Measurements from ENCODE around the gene NRXN3.

Gene NRXN3

GRCh38 chr14:79878785-79879184 lies 1708.6 kb downstream of the NRXN3 start:
- DNase-seq (ENCODE audit: low spot score): no peak
- TF ChIP-seq, protein P1, sequence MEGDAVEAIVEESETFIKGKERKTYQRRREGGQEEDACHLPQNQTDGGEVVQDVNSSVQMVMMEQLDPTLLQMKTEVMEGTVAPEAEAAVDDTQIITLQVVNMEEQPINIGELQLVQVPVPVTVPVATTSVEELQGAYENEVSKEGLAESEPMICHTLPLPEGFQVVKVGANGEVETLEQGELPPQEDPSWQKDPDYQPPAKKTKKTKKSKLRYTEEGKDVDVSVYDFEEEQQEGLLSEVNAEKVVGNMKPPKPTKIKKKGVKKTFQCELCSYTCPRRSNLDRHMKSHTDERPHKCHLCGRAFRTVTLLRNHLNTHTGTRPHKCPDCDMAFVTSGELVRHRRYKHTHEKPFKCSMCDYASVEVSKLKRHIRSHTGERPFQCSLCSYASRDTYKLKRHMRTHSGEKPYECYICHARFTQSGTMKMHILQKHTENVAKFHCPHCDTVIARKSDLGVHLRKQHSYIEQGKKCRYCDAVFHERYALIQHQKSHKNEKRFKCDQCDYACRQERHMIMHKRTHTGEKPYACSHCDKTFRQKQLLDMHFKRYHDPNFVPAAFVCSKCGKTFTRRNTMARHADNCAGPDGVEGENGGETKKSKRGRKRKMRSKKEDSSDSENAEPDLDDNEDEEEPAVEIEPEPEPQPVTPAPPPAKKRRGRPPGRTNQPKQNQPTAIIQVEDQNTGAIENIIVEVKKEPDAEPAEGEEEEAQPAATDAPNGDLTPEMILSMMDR (IDR thresholded peaks at IDR 0.05; ENCODE audit: extremely low read depth, missing control alignments): no peak

- DNase-seq (ENCODE audit: low spot score): no peak
- TF ChIP-seq, protein P1 (IDR thresholded peaks at IDR 0.05; ENCODE audit: extremely low read depth, missing control alignments): no peak
These were observed 1711.1 kb downstream of the NRXN3 start for GRCh38 chr14:79881299-79881698.

DNA sequence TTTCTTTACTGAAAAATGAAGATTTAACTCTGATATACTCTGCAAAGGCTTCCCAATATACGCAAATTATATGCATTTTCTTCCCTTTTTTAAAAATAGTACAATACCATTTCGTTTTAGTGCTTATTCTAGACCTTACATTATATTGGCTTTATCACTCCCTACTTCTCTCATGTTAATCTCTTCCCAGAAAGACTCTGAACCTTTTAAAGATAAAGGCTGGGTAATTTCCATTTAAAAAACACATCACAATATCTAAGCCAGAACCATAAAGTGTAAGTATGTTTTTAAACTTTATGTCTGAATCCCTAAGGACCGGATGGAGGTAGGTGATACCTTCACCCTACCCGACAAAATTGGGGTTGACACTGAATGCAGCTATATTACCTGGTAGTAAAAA lies 1720.4 kb downstream of the NRXN3 start:
- DNase-seq (ENCODE audit: low spot score): no peak
- TF ChIP-seq, protein P1 (IDR thresholded peaks at IDR 0.05; ENCODE audit: extremely low read depth, missing control alignments): no peak

DNA sequence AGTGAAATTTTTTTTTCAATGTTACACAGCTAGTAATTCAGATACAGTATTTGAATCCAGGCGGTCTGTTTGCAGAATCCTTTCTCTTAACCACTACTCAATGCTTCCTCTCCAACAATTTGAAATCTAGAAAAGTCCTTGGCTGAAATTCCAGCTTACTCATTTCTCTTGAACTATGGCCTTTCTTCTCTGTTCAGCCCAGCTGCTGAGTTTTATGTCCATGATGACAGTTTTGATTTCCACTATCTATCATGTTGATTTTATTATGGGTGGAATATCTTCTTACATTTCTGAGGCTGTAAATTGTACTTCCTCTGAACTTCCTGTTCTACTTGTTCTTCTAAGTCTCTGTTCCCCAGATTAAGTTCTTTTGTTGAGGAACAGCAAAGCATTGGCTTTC lies 1725.8 kb downstream of the NRXN3 start:
- TF ChIP-seq, protein P1 (IDR thresholded peaks at IDR 0.05; ENCODE audit: extremely low read depth, missing control alignments): no peak
- DNase-seq (ENCODE audit: low spot score): no peak

GRCh38 chr14:79899610-79900009 lies 1729.4 kb downstream of the NRXN3 start:
- DNase-seq (ENCODE audit: low spot score): no peak
- TF ChIP-seq, protein P1 (IDR thresholded peaks at IDR 0.05; ENCODE audit: extremely low read depth, missing control alignments): no peak

DNA sequence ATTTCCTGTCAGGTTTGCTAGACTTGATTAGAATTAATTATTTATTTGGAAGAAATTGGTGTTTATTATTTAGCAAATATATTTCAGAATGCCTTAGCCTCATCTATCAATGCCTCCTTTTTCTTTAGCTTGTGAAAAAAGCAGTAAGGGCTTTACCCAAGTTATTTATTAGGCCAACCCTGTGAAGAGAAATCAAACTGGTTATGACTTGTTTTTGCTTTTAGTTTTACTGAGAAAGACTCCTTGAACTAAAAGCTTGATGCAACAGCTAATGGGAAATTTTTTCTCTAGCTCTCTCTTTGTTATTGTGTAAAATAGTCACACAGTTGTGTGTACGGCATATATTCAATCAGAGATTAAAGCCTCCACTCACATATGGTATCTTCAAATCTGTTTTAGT lies 1734.3 kb downstream of the NRXN3 start:
- TF ChIP-seq, protein P1 (IDR thresholded peaks at IDR 0.05; ENCODE audit: extremely low read depth, missing control alignments): no peak

DNA sequence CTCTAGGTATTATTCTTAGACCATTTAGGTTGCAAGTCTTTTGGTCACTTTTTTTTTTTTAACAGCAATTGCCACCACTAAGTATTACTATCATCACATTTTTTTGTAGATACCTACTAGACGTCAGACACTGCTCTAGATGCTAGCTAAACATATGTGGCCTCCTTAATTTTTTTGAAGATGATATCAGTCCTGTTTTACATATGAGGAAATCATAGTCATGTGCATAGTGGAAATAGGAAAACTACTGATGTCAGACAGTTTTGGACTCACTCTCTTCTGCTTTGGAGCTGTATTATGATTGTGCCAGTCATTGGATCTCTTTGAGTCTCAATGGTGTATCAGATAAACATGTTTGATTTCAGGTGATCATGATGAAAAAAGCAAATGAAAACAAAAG lies 1736.8 kb downstream of the NRXN3 start:
- TF ChIP-seq, protein P1 (IDR thresholded peaks at IDR 0.05; ENCODE audit: extremely low read depth, missing control alignments): no peak
- DNase-seq (ENCODE audit: low spot score): no peak

More for the DNA sequence above, 1734.3 kb downstream of the NRXN3 start:
- DNase-seq (ENCODE audit: low spot score): no peak

Measured in GM20000 (cell line).